Measurements from ENCODE around the gene CDK15. TPM values are rescaled to one million over a fixed set of nuclear protein-coding genes. Genes with fewer than 3 reads are reported as not detected.
A peak's percentile ranks its signal among the peaks of the same experiment; 100 is the strongest.

CDK15 gene
- total RNA-seq, 1 experiment from 2014 or later = not detected

GRCh38 chr2:201892516-201892915 lies 86.2 kb downstream of the CDK15 start:
- Histone ChIP-seq H3K9me3 (ENCODE audit: control insufficient read depth in 1 of 2, insufficient read depth in 1 of 2, low read depth in 1 of 2, low read length in 2 of 2) (no peaks in the 10 kb centered on the region), H4K20me1 (ENCODE audit: insufficient read depth) (no peaks in the 10 kb centered on the region), H3K27me3 (ENCODE audit: insufficient read depth, low read length) (peaks cover 45% of the 10 kb centered on the region), H3K27ac (ENCODE audit: low read depth, low read length) (no peak overlapping the region), H3K9me2 (ENCODE audit: insufficient read depth) (no peaks in the 10 kb centered on the region), H3K4me3 (replicated peaks in 1 of 2; ENCODE audit: low read depth in 1 of 2, low read length in 2 of 2) (no peak overlapping the region), H3K36me3 (ENCODE audit: control insufficient read depth in 1 of 2, insufficient read depth in 2 of 2, low read length in 2 of 2) (no peaks in the 10 kb centered on the region), H3K9ac (ENCODE audit: low read length) (no peak overlapping the region), H3K4me1 (ENCODE audit: control insufficient read depth in 1 of 2, insufficient read depth in 2 of 2, low read length in 2 of 2) (peaks cover 5 to 9% of the 10 kb centered on the region in 2 experiments; a peak in 3 of 4 replicates), H3K79me2 (ENCODE audit: insufficient read depth, low read length) (no peaks in the 10 kb centered on the region), H2AFZ (ENCODE audit: low read depth, low read length, poor library complexity, severe bottlenecking) (no peak overlapping the region), H3K4me2 (ENCODE audit: low read length) (no peak overlapping the region)
- ChIA-PET RAD21 (ENCODE audit: low non-redundant PET in 1 of 2, low total read pairs in 2 of 2, uncharacterized antibody in 2 of 2, unreplicated experiment in 2 of 2) (no interaction called here), CTCF (no interaction called here), POLR2A (no interaction called here)
- no TSS peak for BruUV-seq (replicated peaks)
- intact Hi-C loops (cut with micrococcal nuclease) = no loop called here
- no peak for DNase-seq (ENCODE audit: low read depth, low spot score)
- no peak for TF ChIP-seq CEBPB (IDR thresholded peaks at IDR 0.05; ENCODE audit: low read depth)
- no peak for TF ChIP-seq ZFX (IDR thresholded peaks at IDR 0.05)
- TF ChIP-seq POLR2A (IDR thresholded peaks at IDR 0.05; ENCODE audit: borderline replicate concordance, extremely low read depth, insufficient read depth, insufficient read length) = no peak
- ATAC-seq = no peak

DNA sequence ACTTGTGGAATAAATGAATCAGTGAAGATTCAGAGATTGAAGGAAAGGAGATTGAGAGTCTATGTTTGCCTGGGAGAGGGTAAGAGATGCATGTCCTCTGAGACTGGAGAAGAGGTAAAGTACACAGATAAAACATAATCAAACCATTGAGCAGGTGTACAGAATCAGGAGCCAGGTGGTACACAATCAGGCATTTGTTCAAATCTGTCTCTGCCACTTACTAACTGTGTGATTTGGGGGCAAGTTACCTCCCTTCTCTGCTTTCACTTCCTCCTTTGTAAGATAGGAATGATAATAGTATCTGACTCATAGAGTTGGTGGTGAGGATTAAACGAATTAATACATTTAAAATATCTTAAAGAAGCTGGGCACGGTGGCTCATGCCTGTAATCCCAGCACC lies 94.0 kb downstream of the CDK15 start:
- intact Hi-C loops (cut with micrococcal nuclease) = no loop called here
- Histone ChIP-seq H4K20me1 (ENCODE audit: insufficient read depth) (no peaks in the 10 kb centered on the region), H3K9me3 (ENCODE audit: control insufficient read depth in 1 of 2, insufficient read depth in 1 of 2, low read depth in 1 of 2, low read length in 2 of 2) (no peaks in the 10 kb centered on the region), H3K79me2 (ENCODE audit: insufficient read depth, low read length) (no peaks in the 10 kb centered on the region), H3K4me1 (ENCODE audit: control insufficient read depth in 1 of 2, insufficient read depth in 2 of 2, low read length in 2 of 2) (peaks cover 0 to 4% of the 10 kb centered on the region in 2 experiments; a peak in 1 of 4 replicates), H3K4me2 (ENCODE audit: low read length) (no peak overlapping the region), H3K36me3 (ENCODE audit: control insufficient read depth in 1 of 2, insufficient read depth in 2 of 2, low read length in 2 of 2) (no peaks in the 10 kb centered on the region), H3K27ac (ENCODE audit: low read depth, low read length) (no peak overlapping the region), H3K9ac (ENCODE audit: low read length) (no peak overlapping the region), H3K4me3 (replicated peaks in 1 of 2; ENCODE audit: low read depth in 1 of 2, low read length in 2 of 2) (no peak overlapping the region), H3K9me2 (ENCODE audit: insufficient read depth) (no peaks in the 10 kb centered on the region), H2AFZ (ENCODE audit: low read depth, low read length, poor library complexity, severe bottlenecking) (no peak overlapping the region), H3K27me3 (ENCODE audit: insufficient read depth, low read length) (0 out of 2 replicates have a peak, but pooled peaks cover 2% of the 10 kb centered on the region)
- ChIA-PET CTCF (no interaction called here), POLR2A (no interaction called here), RAD21 (ENCODE audit: low non-redundant PET in 1 of 2, low total read pairs in 2 of 2, uncharacterized antibody in 2 of 2, unreplicated experiment in 2 of 2) (no interaction called here)
- ATAC-seq = peak; percentile 46
- DNase-seq (ENCODE audit: low read depth, low spot score) = no peak
- no TSS peak for BruUV-seq (replicated peaks)
- TF ChIP-seq FOSL1 (IDR thresholded peaks at IDR 0.05; ENCODE audit: low read depth) (0 out of 2 replicates have a peak, but pooled peaks have one; percentile 26), SRF (IDR thresholded peaks at IDR 0.05; ENCODE audit: low read depth) (no peak)

- BruUV-seq (replicated peaks) = no TSS peak
- no peak overlapping the region for H2AFZ ChIP-seq (ENCODE audit: low read depth, low read length, poor library complexity, severe bottlenecking)
- no peaks in the 10 kb centered on the region for H4K20me1 ChIP-seq (ENCODE audit: insufficient read depth)
- POLR2A ChIA-PET = no interaction called here
- peaks cover 0 to 4% of the 10 kb centered on the region in 2 experiments; a peak in 1 of 4 replicates for H3K4me1 ChIP-seq (ENCODE audit: control insufficient read depth in 1 of 2, insufficient read depth in 2 of 2, low read length in 2 of 2)
- DNase-seq (ENCODE audit: low read depth, low spot score) = no peak
- RAD21 ChIA-PET (ENCODE audit: low non-redundant PET in 1 of 2, low total read pairs in 2 of 2, uncharacterized antibody in 2 of 2, unreplicated experiment in 2 of 2) = no interaction called here
- H3K27ac ChIP-seq (ENCODE audit: low read depth, low read length) = no peak overlapping the region
- no peaks in the 10 kb centered on the region for H3K79me2 ChIP-seq (ENCODE audit: insufficient read depth, low read length)
- ATAC-seq = no peak
- no peaks in the 10 kb centered on the region for H3K9me2 ChIP-seq (ENCODE audit: insufficient read depth)
- no peak overlapping the region for H3K9ac ChIP-seq (ENCODE audit: low read length)
- no peaks in the 10 kb centered on the region for H3K27me3 ChIP-seq (ENCODE audit: insufficient read depth, low read length)
- H3K4me3 ChIP-seq (replicated peaks in 1 of 2; ENCODE audit: low read depth in 1 of 2, low read length in 2 of 2) = no peak overlapping the region
- no peak overlapping the region for H3K4me2 ChIP-seq (ENCODE audit: low read length)
- H3K36me3 ChIP-seq (ENCODE audit: control insufficient read depth in 1 of 2, insufficient read depth in 2 of 2, low read length in 2 of 2) = no peaks in the 10 kb centered on the region
- CTCF ChIA-PET = no interaction called here
- intact Hi-C loops (cut with micrococcal nuclease) = no loop called here
- H3K9me3 ChIP-seq (ENCODE audit: control insufficient read depth in 1 of 2, insufficient read depth in 1 of 2, low read depth in 1 of 2, low read length in 2 of 2) = no peaks in the 10 kb centered on the region
- TF ChIP-seq SIN3A (IDR thresholded peaks at IDR 0.05; ENCODE audit: low read depth) (no peak), CTCF (IDR thresholded peaks at IDR 0.05 in 2 of 3, conservative IDR thresholded peaks at IDR 0.05 in 1 of 3; ENCODE audit: borderline replicate concordance in 1 of 3, insufficient read depth in 1 of 3, low read depth in 2 of 3, low read length in 2 of 3) (no peak), YY1 (IDR thresholded peaks at IDR 0.05; ENCODE audit: extremely low read depth, insufficient replicate concordance, low read depth, low read length) (no peak), CEBPB (IDR thresholded peaks at IDR 0.05; ENCODE audit: low read depth) (no peak), EGR1 (IDR thresholded peaks at IDR 0.05; ENCODE audit: low read depth) (no peak), ZNF274 (IDR thresholded peaks at IDR 0.05; ENCODE audit: low read depth, low read length) (no peak)
- TF ChIP-seq, protein P1, sequence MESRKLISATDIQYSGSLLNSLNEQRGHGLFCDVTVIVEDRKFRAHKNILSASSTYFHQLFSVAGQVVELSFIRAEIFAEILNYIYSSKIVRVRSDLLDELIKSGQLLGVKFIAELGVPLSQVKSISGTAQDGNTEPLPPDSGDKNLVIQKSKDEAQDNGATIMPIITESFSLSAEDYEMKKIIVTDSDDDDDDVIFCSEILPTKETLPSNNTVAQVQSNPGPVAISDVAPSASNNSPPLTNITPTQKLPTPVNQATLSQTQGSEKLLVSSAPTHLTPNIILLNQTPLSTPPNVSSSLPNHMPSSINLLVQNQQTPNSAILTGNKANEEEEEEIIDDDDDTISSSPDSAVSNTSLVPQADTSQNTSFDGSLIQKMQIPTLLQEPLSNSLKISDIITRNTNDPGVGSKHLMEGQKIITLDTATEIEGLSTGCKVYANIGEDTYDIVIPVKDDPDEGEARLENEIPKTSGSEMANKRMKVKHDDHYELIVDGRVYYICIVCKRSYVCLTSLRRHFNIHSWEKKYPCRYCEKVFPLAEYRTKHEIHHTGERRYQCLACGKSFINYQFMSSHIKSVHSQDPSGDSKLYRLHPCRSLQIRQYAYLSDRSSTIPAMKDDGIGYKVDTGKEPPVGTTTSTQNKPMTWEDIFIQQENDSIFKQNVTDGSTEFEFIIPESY (IDR thresholded peaks at IDR 0.05; ENCODE audit: extremely low read depth, insufficient replicate concordance, low read length) = no peak
Observed at GRCh38 chr2:201901786-201902185, 95.4 kb downstream of the CDK15 start.

Measured in HCT116 (cell line).